ENCODE data around the gene RIPOR3. TPM values are rescaled to one million over a fixed set of nuclear protein-coding genes. Genes with fewer than 3 reads are reported as not detected.
"Not testable (repeated sequence)": the region's sequence is repeated elsewhere in the genome, so short reads cannot be mapped to it uniquely, and the experiment has no call there.

Gene RIPOR3
- total RNA-seq, 4 donors from 2014 or later, result 8.2 to 51.2 (median 20.5) TPM

GRCh38 chr20:50605136-50605535 is 86.2 kb downstream of the RIPOR3 start:
- no peaks in the 10 kb centered on the region for H3K4me1 ChIP-seq
- H3K27me3 ChIP-seq, result no peaks in the 10 kb centered on the region
- no peak overlapping the region for H3K27ac ChIP-seq
- no peaks in the 10 kb centered on the region for H3K36me3 ChIP-seq
- DNase-seq, result no peak
- TF ChIP-seq, protein P1, sequence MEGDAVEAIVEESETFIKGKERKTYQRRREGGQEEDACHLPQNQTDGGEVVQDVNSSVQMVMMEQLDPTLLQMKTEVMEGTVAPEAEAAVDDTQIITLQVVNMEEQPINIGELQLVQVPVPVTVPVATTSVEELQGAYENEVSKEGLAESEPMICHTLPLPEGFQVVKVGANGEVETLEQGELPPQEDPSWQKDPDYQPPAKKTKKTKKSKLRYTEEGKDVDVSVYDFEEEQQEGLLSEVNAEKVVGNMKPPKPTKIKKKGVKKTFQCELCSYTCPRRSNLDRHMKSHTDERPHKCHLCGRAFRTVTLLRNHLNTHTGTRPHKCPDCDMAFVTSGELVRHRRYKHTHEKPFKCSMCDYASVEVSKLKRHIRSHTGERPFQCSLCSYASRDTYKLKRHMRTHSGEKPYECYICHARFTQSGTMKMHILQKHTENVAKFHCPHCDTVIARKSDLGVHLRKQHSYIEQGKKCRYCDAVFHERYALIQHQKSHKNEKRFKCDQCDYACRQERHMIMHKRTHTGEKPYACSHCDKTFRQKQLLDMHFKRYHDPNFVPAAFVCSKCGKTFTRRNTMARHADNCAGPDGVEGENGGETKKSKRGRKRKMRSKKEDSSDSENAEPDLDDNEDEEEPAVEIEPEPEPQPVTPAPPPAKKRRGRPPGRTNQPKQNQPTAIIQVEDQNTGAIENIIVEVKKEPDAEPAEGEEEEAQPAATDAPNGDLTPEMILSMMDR (IDR thresholded peaks at IDR 0.05), result no peak
- no peak for TF ChIP-seq POLR2A (IDR thresholded peaks at IDR 0.05)
- no peaks in the 10 kb centered on the region for H3K9me3 ChIP-seq
- no peak overlapping the region for H3K4me3 ChIP-seq

GRCh38 chr20:50604451-50604850 is 86.9 kb downstream of the RIPOR3 start:
- no peak for DNase-seq
- Histone ChIP-seq H3K27me3 (no peaks in the 10 kb centered on the region), H3K27ac (no peak overlapping the region), H3K9me3 (no peaks in the 10 kb centered on the region), H3K4me3 (no peak overlapping the region), H3K4me1 (no peaks in the 10 kb centered on the region), H3K36me3 (no peaks in the 10 kb centered on the region)
- TF ChIP-seq POLR2A (IDR thresholded peaks at IDR 0.05), result no peak
- TF ChIP-seq, protein P1 (IDR thresholded peaks at IDR 0.05), result no peak

- DNase-seq, result no peak
- no peak overlapping the region for H3K4me3 ChIP-seq
- H3K9me3 ChIP-seq, result no peaks in the 10 kb centered on the region
- H3K4me1 ChIP-seq, result no peaks in the 10 kb centered on the region
- no peak overlapping the region for H3K27ac ChIP-seq
- TF ChIP-seq, protein P1 (IDR thresholded peaks at IDR 0.05), result no peak
- no peak for TF ChIP-seq POLR2A (IDR thresholded peaks at IDR 0.05)
- no peaks in the 10 kb centered on the region for H3K27me3 ChIP-seq
- no peaks in the 10 kb centered on the region for H3K36me3 ChIP-seq
Observed at GRCh38 chr20:50602432-50603088, 88.8 kb downstream of the RIPOR3 start.

GRCh38 chr20:50601511-50602431 is 89.6 kb downstream of the RIPOR3 start:
- H3K27me3 ChIP-seq, result no peaks in the 10 kb centered on the region
- no peak for DNase-seq
- H3K36me3 ChIP-seq, result no peaks in the 10 kb centered on the region
- no peaks in the 10 kb centered on the region for H3K4me1 ChIP-seq
- no peak overlapping the region for H3K27ac ChIP-seq
- H3K4me3 ChIP-seq, result no peak overlapping the region
- TF ChIP-seq, protein P1 (IDR thresholded peaks at IDR 0.05), result no peak
- no peaks in the 10 kb centered on the region for H3K9me3 ChIP-seq

- H3K27me3 ChIP-seq, result no peaks in the 10 kb centered on the region
- no peaks in the 10 kb centered on the region for H3K9me3 ChIP-seq
- TF ChIP-seq, protein P1 (IDR thresholded peaks at IDR 0.05), result no peak
- TF ChIP-seq POLR2A (IDR thresholded peaks at IDR 0.05), result no peak
- DNase-seq, result no peak
- H3K4me1 ChIP-seq, result peaks cover 0 to under 1% (median 0%) of the 10 kb centered on the region in 4 donors
- H3K4me3 ChIP-seq, result no peak overlapping the region
- H3K36me3 ChIP-seq, result no peaks in the 10 kb centered on the region
- no peak overlapping the region for H3K27ac ChIP-seq
Observed at GRCh38 chr20:50600281-50600895, 91.0 kb downstream of the RIPOR3 start.

- H3K4me3 ChIP-seq, H3K27me3 ChIP-seq, H3K9me3 ChIP-seq, H3K27ac ChIP-seq, H3K4me1 ChIP-seq, DNase-seq, H3K36me3 ChIP-seq: not testable (repeated sequence)
Observed at GRCh38 chr20:50598768-50599167, 92.6 kb downstream of the RIPOR3 start.
